Hepatocyte (in vitro differentiated cells): ENCODE results near the gene SYVN1. TPM values are rescaled to one million over a fixed set of nuclear protein-coding genes. Genes with fewer than 3 reads are reported as not detected.
A peak's percentile ranks its signal among the peaks of the same experiment; 100 is the strongest.

Source experiments
- DNase-seq: peaks from one replicate; pipeline ENCODE4 v3.0.0-alpha.2; 2016; ENCODE audit warnings: low spot score
- H2AFZ ChIP-seq: fragments of 200-600 bp; sonication (generic); 2 replicates; pipeline ENCODE4 v1.6.0; 2016; ENCODE audit warnings: antibody characterized with exemption, mild to moderate bottlenecking
- H3K27ac ChIP-seq: fragments of 200-600 bp; sonication (generic); 2 replicates; pipeline ENCODE4 v1.5.1; 2016; ENCODE audit warnings: mild to moderate bottlenecking
- H3K27me3 ChIP-seq: fragments of 200-600 bp; sonication (generic); 2 replicates; pipeline ENCODE4 v1.6.1; 2016
- H3K36me3 ChIP-seq: fragments of 200-600 bp; sonication (generic); replicated peaks from 2 replicates; pipeline ENCODE4 v1.5.1; 2016; ENCODE audit warnings: low read depth; ENCODE audit not compliant: insufficient read depth
- H3K4me1 ChIP-seq: fragments of 200-600 bp; sonication (generic); 2 replicates; pipeline ENCODE4 v1.5.1; 2016; ENCODE audit warnings: mild to moderate bottlenecking, moderate library complexity; ENCODE audit not compliant: insufficient read depth
- H3K4me2 ChIP-seq: fragments of 200-600 bp; sonication (generic); 2 replicates; pipeline ENCODE4 v1.6.0; 2016
- H3K4me3 ChIP-seq: fragments of 200-600 bp; sonication (generic); 2 replicates; pipeline ENCODE4 v1.5.1; 2016; ENCODE audit warnings: mild to moderate bottlenecking
- H3K79me2 ChIP-seq: fragments of 200-600 bp; sonication (generic); 2 replicates; pipeline ENCODE4 v1.6.0; 2017; ENCODE audit warnings: mild to moderate bottlenecking
- H3K9me2 ChIP-seq: fragments of 200-600 bp; sonication (generic); replicated peaks from 2 replicates; pipeline ENCODE4 v1.6.0; 2017; ENCODE audit warnings: mild to moderate bottlenecking; ENCODE audit not compliant: insufficient read depth
- H3K9me3 ChIP-seq: fragments of 200-600 bp; sonication (generic); 2 replicates; pipeline ENCODE4 v1.5.1; 2016; ENCODE audit warnings: low read depth, mild to moderate bottlenecking
- H4K20me1 ChIP-seq: fragments of 200-600 bp; sonication (generic); 2 replicates; pipeline ENCODE4 v1.6.0; 2016; ENCODE audit warnings: mild to moderate bottlenecking; ENCODE audit not compliant: insufficient read depth, poor library complexity, severe bottlenecking
- EZH2 ChIP-seq: fragments of 200-600 bp; sonication (generic); IDR thresholded peaks from 2 replicates; pipeline ENCODE4 v1.6.1; 2016; ENCODE audit warnings: antibody characterized with exemption, mild to moderate bottlenecking, borderline replicate concordance
- EZH2phosphoT487 ChIP-seq: fragments of 200-600 bp; sonication (generic); IDR thresholded peaks from one replicate; pipeline ENCODE4 v1.6.1; 2018; ENCODE audit warnings: antibody characterized with exemption, mild to moderate bottlenecking, low read depth, moderate library complexity; ENCODE audit not compliant: unreplicated experiment, severe bottlenecking
- WGBS: methylation state at CpG from one replicate; pipeline ENCODE4 v1.1.6; 2016; ENCODE audit warnings: low lambda C conversion rate; ENCODE audit errors: missing lambda C conversion rate; 5-methylcytosine and 5-hydroxymethylcytosine counted together
- polyA plus RNA-seq: library from polyadenylated mRNA; unstranded; fragments of >200 nt; fragmentation: Nextera tagmentation; extraction: Ambion mirVana; gene quantifications from 2 replicates; pipeline ENCODE4 v1.2.1, GENCODE V29; 2016
- total RNA-seq: library from RNA; depleted of rRNA; stranded (reverse); fragments of >200 nt; gene quantifications from 2 replicates; pipeline ENCODE4 v1.2.3, GENCODE V29; 2014
- TF ChIP-seq, protein P1 (sequence below): fragments of 200-600 bp; sonication (generic); IDR thresholded peaks from 2 replicates; pipeline ENCODE4 v1.5.1; 2016; ENCODE audit warnings: antibody characterized with exemption, mild to moderate bottlenecking; ENCODE audit not compliant: poor library complexity

SYVN1 gene
- total and polyA plus RNA-seq, 2 experiments from 2014 or later: 27.7 to 31.8 TPM

DNA sequence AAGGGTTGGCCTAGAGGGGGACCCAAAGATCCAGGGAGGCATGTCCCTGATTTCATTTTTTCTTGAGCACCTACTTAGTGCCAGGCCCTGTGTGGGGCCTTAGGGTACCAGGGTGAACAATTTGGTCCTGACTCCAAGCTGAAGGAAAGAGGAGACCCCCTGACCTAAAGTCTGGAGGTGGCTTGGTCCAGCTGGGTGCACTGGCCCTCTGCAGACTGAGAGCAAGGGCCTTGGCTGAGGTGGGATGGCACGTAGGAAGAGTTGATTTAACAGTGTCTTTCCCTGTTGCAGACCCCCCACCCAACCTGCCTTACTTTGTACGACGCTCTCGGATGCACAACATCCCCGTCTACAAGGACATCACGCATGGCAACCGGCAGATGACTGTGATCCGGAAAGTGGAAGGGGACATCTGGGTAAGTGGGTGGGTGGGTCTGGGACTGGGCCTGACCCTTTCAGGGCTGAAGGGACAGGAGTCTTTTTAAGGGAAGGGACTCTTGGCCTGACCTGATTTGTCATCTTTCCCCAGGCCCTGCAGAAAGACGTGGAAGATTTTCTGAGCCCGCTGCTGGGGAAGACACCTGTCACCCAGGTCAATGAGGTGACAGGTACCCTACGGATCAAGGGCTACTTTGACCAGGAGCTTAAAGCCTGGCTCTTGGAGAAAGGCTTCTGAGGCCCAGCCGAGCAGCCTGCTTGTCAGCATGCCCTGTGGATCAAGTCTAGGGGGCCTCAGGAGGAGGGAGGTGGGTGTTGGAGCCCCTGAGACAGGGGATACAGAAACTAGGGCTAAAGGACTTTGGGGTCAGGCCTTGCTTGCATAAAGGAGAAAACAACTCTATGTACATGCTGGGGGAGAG is 8.9 kb downstream of the SYVN1 start:
- Histone ChIP-seq H2AFZ (no peak overlapping the region), H3K9me3 (no peaks in the 10 kb centered on the region), H3K27ac (no peak overlapping the region), H3K79me2 (peaks cover 39% of the 10 kb centered on the region), H3K9me2 (no peaks in the 10 kb centered on the region), H3K4me1 (peaks cover 12% of the 10 kb centered on the region), H3K4me3 (no peak overlapping the region), H3K4me2 (no peak overlapping the region), H3K36me3 (peaks cover 2% of the 10 kb centered on the region), H4K20me1 (no peaks in the 10 kb centered on the region), H3K27me3 (no peaks in the 10 kb centered on the region)
- DNase-seq: no peak
- no peak for TF ChIP-seq EZH2phosphoT487
- TF ChIP-seq EZH2: no peak
- TF ChIP-seq, protein P1, sequence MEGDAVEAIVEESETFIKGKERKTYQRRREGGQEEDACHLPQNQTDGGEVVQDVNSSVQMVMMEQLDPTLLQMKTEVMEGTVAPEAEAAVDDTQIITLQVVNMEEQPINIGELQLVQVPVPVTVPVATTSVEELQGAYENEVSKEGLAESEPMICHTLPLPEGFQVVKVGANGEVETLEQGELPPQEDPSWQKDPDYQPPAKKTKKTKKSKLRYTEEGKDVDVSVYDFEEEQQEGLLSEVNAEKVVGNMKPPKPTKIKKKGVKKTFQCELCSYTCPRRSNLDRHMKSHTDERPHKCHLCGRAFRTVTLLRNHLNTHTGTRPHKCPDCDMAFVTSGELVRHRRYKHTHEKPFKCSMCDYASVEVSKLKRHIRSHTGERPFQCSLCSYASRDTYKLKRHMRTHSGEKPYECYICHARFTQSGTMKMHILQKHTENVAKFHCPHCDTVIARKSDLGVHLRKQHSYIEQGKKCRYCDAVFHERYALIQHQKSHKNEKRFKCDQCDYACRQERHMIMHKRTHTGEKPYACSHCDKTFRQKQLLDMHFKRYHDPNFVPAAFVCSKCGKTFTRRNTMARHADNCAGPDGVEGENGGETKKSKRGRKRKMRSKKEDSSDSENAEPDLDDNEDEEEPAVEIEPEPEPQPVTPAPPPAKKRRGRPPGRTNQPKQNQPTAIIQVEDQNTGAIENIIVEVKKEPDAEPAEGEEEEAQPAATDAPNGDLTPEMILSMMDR: no peak
- WGBS: 94% methylated on average over 12 of the region's 12 CpGs

DNA sequence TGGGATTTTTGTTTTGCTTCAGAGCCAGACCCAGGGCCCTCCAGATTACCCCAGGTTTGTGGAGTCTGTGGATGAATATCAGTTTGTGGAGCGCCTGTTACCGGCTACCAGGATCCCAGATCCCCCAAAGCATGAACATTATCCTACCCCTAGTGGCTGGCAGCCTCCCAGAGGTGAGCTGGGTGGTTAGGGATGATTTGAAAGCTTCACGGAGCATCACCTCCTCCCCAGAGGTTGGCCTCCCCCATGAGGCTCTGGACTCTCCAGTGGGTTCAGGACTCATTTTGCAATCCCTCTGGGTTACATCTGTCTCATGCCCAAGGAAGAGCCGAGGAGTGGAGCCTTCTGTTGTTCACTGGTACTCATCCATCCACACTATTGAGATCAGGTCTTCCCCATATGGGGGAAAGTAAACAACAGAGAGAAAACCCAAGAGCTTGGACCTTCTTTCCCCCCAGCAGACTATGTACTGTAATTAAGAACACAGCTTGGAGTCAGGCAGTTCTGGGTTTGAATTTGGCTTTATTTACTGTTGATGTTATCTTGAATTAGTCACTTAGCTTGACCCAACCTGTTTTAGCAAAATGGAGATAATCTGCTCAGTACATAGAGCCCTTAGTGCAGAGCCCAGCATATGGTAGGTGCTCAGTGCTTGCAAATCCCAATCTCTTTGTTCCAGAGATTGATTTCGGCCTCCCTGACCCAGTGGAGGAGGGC is 9.7 kb downstream of the SYVN1 start:
- 93% methylated on average over 5 of the region's 5 CpGs for WGBS
- Histone ChIP-seq H3K4me1 (peaks cover 12% of the 10 kb centered on the region), H3K4me2 (no peak overlapping the region), H3K79me2 (peaks cover 46% of the 10 kb centered on the region), H3K36me3 (peaks cover 2% of the 10 kb centered on the region), H3K27me3 (no peaks in the 10 kb centered on the region), H3K4me3 (no peak overlapping the region), H3K9me2 (no peaks in the 10 kb centered on the region), H2AFZ (no peak overlapping the region), H3K9me3 (no peaks in the 10 kb centered on the region), H4K20me1 (no peaks in the 10 kb centered on the region), H3K27ac (no peak overlapping the region)
- TF ChIP-seq EZH2phosphoT487 (no peak), EZH2 (no peak)
- TF ChIP-seq, protein P1: no peak
- no peak for DNase-seq

DNA sequence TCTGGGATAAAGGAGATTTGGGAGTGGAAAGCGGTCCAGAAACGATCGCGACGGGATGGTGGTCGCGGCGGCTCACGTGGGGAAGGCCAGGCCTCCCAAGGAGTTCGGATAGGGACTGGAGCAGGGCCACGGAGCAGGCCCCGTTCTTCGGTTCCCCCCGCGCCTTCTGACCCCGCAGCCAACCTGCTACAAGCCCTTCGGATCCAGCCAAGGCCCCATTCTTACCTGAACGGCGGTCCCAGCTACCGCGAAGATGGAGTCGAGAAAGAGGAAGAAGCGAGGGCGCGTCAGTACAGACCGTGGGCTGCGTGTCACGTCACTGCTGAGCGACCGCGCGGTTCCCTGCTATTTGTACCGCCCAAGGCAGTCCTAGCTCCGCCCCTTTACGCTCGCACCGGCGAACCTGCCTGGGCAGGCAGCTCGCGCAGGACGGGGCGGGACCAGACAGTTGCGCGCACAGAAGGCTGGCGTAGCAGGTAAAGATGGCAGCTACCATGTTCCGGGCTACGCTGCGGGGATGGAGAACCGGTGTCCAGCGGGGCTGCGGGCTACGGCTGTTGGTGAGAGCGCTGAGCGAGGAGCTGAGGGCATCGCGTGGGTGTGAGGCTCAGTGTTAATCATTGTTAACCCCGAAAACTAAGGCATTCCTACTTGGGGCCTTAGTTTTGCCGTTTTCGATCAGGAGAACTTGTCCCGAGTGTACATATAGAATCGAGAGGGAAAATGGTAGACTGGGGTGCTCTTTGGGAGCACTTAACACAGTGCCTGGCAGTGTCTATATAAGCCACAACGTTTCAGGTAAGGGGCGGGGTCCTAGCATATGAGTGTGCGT is 12.2 kb downstream of the SYVN1 start, which contains the start of the genes FAU and MRPL49:
Gene FAU, minus strand, starts transcription at position 270 of the 832 bp plus-strand sequence. CDS start 321 bp downstream, outside the sequence.
Gene MRPL49, plus strand, starts transcription at position 457 of the 832 bp plus-strand sequence. Its CDS starts 26 bp downstream, at position 483.
- Histone ChIP-seq H3K27me3 (no peaks in the 10 kb centered on the region), H3K4me3 (peak within 1 kb of the TSS; percentile 60), H4K20me1 (no peaks in the 10 kb centered on the region), H3K27ac (peak within 1 kb of the TSS; percentile 96), H3K4me1 (peaks cover 12% of the 10 kb centered on the region), H3K9me2 (no peaks in the 10 kb centered on the region), H3K4me2 (peak within 1 kb of the TSS; percentile 89), H2AFZ (peak within 1 kb of the TSS; percentile 77), H3K9me3 (no peaks in the 10 kb centered on the region), H3K36me3 (peaks cover 2% of the 10 kb centered on the region), H3K79me2 (peaks cover 53% of the 10 kb centered on the region)
- WGBS: under 1% methylated on average over 64 of the region's 64 CpGs
- DNase-seq: peak; percentile 100
- no peak for TF ChIP-seq EZH2phosphoT487
- no peak for TF ChIP-seq EZH2
- TF ChIP-seq, protein P1: no peak
